UCSD-AML1 (cell line): ENCODE results near the gene TMEM134.
"Not testable (repeated sequence)": the region's sequence is repeated elsewhere in the genome, so short reads cannot be mapped to it uniquely, and the experiment has no call there.

Experiments
- DNase-seq: peaks from one replicate; lab custom pipeline; 2025; ENCODE audit not compliant: unreplicated experiment; lab: John Stamatoyannopoulos, UW

The TMEM134 gene

GRCh38 chr11:67486481-67487195 is 17.6 kb upstream of the TMEM134 start:
- DNase-seq: no peak

GRCh38 chr11:67485873-67486361 is 16.9 kb upstream of the TMEM134 start:
- DNase-seq: not testable (repeated sequence)

- DNase-seq: peak; percentile 45
These were observed 15.8 kb upstream of the TMEM134 start for GRCh38 chr11:67484847-67485311.

- no peak for DNase-seq
These were observed 15.0 kb upstream of the TMEM134 start for GRCh38 chr11:67483831-67484665.

GRCh38 chr11:67482827-67483798 is 14.1 kb upstream of the TMEM134 start, which contains the start of gene AIP:
Gene AIP, plus strand, starts transcription at chr11:67483026. Its CDS starts 133 bp downstream, at chr11:67483159.
- DNase-seq: peak; percentile 97

- DNase-seq: no peak
These were observed 13.3 kb upstream of the TMEM134 start for GRCh38 chr11:67482275-67482826.

GRCh38 chr11:67477344-67478050 is 8.4 kb upstream of the TMEM134 start:
- DNase-seq: not testable (repeated sequence)

- DNase-seq: not testable (repeated sequence)
These were observed 7.6 kb upstream of the TMEM134 start for GRCh38 chr11:67476692-67477091.

GRCh38 chr11:67472882-67473281 is 3.8 kb upstream of the TMEM134 start:
- DNase-seq: no peak

GRCh38 chr11:67470337-67471002 is 1.4 kb upstream of the TMEM134 start:
- DNase-seq: no peak

- no peak for DNase-seq
These were observed 409 bp upstream of the TMEM134 start for GRCh38 chr11:67469508-67469811.

GRCh38 chr11:67468456-67468758 is 644 bp downstream of the TMEM134 start:
- DNase-seq: no peak

GRCh38 chr11:67468056-67468455 is 995 bp downstream of the TMEM134 start:
- DNase-seq: no peak

- DNase-seq: no peak
These were observed 1.9 kb downstream of the TMEM134 start for GRCh38 chr11:67466962-67467771.

- no peak for DNase-seq
These were observed 2.7 kb downstream of the TMEM134 start for GRCh38 chr11:67466367-67466766.

- DNase-seq: not testable (repeated sequence)
These were observed 3.5 kb downstream of the TMEM134 start for GRCh38 chr11:67465530-67465929.

- DNase-seq: no peak
These were observed 3.9 kb downstream of the TMEM134 start for GRCh38 chr11:67465189-67465510.

GRCh38 chr11:67464411-67465188 is 4.5 kb downstream of the TMEM134 start:
- DNase-seq: peak; percentile 90
